Measurements from ENCODE around the gene TXNDC2. TPM values are rescaled to one million over a fixed set of nuclear protein-coding genes. Genes with fewer than 3 reads are reported as not detected.

Gene TXNDC2
- total and polyA plus RNA-seq, 9 of the 15 experiments (the other 6 are each of a cell fraction or from before 2014, with no cell fraction given), result 1.2 to 4.9 (median 2.3) TPM

- TF ChIP-seq, protein P1, sequence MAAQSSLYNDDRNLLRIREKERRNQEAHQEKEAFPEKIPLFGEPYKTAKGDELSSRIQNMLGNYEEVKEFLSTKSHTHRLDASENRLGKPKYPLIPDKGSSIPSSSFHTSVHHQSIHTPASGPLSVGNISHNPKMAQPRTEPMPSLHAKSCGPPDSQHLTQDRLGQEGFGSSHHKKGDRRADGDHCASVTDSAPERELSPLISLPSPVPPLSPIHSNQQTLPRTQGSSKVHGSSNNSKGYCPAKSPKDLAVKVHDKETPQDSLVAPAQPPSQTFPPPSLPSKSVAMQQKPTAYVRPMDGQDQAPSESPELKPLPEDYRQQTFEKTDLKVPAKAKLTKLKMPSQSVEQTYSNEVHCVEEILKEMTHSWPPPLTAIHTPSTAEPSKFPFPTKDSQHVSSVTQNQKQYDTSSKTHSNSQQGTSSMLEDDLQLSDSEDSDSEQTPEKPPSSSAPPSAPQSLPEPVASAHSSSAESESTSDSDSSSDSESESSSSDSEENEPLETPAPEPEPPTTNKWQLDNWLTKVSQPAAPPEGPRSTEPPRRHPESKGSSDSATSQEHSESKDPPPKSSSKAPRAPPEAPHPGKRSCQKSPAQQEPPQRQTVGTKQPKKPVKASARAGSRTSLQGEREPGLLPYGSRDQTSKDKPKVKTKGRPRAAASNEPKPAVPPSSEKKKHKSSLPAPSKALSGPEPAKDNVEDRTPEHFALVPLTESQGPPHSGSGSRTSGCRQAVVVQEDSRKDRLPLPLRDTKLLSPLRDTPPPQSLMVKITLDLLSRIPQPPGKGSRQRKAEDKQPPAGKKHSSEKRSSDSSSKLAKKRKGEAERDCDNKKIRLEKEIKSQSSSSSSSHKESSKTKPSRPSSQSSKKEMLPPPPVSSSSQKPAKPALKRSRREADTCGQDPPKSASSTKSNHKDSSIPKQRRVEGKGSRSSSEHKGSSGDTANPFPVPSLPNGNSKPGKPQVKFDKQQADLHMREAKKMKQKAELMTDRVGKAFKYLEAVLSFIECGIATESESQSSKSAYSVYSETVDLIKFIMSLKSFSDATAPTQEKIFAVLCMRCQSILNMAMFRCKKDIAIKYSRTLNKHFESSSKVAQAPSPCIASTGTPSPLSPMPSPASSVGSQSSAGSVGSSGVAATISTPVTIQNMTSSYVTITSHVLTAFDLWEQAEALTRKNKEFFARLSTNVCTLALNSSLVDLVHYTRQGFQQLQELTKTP (IDR thresholded peaks at IDR 0.05; ENCODE audit: low read depth in 1 of 2, partially characterized antibody in 2 of 2), result peak; percentile 73 to 92
- TF ChIP-seq ZBTB7A (IDR thresholded peaks at IDR 0.05; ENCODE audit: borderline replicate concordance, control insufficient read depth, low read depth, low read length) (no peak), ZC3H4 (CRISPR knock-in tag; IDR thresholded peaks at IDR 0.05; ENCODE audit: borderline replicate concordance) (no peak), NFRKB (IDR thresholded peaks at IDR 0.05; ENCODE audit: low read depth) (no peak), NR2C1 (IDR thresholded peaks at IDR 0.05) (no peak), NR2C1 (tag; IDR thresholded peaks at IDR 0.05) (peak; percentile 49; the same call in 1 of the 2 replicates), POLR3A (IDR thresholded peaks at IDR 0.05; ENCODE audit: borderline replicate concordance, extremely low read depth, insufficient read depth, insufficient read length) (no peak), ZNF12 (CRISPR knock-in tag; IDR thresholded peaks at IDR 0.05) (no peak), DIDO1 (tag; IDR thresholded peaks at IDR 0.05; ENCODE audit: low read depth) (no peak), ZZZ3 (IDR thresholded peaks at IDR 0.05) (no peak), ADNP (tag; IDR thresholded peaks at IDR 0.05) (no peak), CHD2 (IDR thresholded peaks at IDR 0.05; ENCODE audit: low read depth, low read length) (0 out of 2 replicates have a peak, but pooled peaks have one; percentile 11), SMARCA5 (IDR thresholded peaks at IDR 0.05) (peak; percentile 82), ZEB2 (IDR thresholded peaks at IDR 0.05) (no peak; the same call in 1 of the 2 replicates), IFI16 (CRISPR knock-in tag; IDR thresholded peaks at IDR 0.05) (no peak), SFPQ (IDR thresholded peaks at IDR 0.05; ENCODE audit: low read depth, low read length) (no peak), HDAC8 (tag; IDR thresholded peaks at IDR 0.05) (no peak; the same call in 1 of the 2 replicates), TAL1 (IDR thresholded peaks at IDR 0.05) (no peak; the same call in 1 of the 2 replicates)
- TF ChIP-seq, protein P2, sequence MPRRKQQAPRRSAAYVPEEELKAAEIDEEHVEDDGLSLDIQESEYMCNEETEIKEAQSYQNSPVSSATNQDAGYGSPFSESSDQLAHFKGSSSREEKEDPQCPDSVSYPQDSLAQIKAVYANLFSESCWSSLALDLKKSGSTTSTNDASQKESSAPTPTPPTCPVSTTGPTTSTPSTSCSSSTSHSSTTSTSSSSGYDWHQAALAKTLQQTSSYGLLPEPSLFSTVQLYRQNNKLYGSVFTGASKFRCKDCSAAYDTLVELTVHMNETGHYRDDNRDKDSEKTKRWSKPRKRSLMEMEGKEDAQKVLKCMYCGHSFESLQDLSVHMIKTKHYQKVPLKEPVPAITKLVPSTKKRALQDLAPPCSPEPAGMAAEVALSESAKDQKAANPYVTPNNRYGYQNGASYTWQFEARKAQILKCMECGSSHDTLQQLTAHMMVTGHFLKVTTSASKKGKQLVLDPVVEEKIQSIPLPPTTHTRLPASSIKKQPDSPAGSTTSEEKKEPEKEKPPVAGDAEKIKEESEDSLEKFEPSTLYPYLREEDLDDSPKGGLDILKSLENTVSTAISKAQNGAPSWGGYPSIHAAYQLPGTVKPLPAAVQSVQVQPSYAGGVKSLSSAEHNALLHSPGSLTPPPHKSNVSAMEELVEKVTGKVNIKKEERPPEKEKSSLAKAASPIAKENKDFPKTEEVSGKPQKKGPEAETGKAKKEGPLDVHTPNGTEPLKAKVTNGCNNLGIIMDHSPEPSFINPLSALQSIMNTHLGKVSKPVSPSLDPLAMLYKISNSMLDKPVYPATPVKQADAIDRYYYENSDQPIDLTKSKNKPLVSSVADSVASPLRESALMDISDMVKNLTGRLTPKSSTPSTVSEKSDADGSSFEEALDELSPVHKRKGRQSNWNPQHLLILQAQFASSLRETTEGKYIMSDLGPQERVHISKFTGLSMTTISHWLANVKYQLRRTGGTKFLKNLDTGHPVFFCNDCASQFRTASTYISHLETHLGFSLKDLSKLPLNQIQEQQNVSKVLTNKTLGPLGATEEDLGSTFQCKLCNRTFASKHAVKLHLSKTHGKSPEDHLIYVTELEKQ (CRISPR knock-in tag; IDR thresholded peaks at IDR 0.05), result no peak
These were observed 8.7 kb upstream of the TXNDC2 start (continued) for GRCh38 chr18:9876867-9877654.

Measured in K562 (cell line).